ENCODE data around the gene GRK7.
A peak's percentile ranks its signal among the peaks of the same experiment; 100 is the strongest.
"Not testable (repeated sequence)": the region's sequence is repeated elsewhere in the genome, so short reads cannot be mapped to it uniquely, and the experiment has no call there.

Gene GRK7

GRCh38 chr3:141796081-141796888 lies 33.1 kb downstream of the GRK7 start:
- DNase-seq = peak; percentile 75 to 87

DNA sequence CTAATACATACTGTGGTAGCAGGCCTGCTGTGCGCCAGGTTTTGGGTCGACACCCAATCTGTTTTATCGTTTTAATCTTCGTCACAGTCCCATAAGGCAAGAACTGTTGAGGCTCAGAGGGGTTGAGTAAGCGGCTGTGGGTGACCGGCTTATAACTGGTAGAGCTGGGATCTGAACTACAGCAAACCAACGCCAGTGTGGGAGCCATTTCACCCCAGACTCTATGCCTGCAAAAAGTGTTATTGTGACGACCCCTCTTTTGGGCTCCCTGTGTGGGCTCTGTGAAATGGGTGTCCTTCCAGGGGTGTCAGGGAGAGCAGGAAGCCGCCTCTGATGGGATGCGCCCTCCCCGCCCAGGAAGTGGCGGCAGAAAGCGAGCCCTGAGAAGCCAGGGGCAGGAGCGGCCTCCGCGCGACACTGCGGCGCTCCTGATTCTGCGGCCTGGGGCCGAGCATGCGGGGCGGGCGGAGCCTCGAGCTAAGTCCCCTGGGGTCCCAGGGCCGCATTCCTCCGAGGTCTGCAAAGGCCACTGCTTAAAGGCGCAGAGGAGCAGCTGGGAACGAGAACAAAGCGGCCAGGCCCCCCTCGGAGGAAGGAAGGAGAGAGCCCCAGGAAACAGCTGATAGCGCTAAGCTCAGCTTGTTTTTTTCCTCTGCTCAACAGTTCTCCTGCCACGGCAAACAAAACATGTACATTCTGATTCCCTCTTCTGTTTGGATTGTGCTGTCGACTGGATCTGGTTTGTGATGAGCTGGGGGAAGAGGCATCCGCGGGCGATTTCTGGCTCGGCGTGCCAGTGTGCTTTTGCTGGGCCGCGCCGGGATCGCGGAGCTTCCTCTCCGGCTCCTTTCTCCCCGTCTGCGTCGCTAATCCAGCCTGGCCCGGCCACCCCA lies 33.9 kb downstream of the GRK7 start:
- peak; percentile 83 to 87 for DNase-seq

GRCh38 chr3:141797819-141798447 lies 34.7 kb downstream of the GRK7 start:
- no peak for DNase-seq

DNA sequence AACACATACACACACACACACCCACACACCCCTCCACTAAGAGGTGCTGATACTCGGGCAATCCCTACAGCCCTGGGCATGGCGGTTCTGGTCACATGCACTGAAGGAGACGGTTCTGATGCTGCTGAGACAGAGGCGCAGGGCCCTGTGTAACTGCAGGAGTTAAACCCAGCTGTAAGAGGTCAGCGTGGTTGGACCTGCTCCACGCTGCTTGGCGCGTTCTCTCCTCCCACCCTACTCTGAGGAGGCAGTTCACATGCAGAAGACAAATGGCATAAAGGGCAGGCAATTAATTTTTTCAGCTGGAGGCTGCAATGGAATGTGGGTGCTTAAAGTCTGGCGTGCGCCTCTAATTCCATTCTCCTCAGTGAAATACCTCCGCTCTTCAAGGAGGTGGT lies 35.2 kb downstream of the GRK7 start:
- DNase-seq = no peak

DNA sequence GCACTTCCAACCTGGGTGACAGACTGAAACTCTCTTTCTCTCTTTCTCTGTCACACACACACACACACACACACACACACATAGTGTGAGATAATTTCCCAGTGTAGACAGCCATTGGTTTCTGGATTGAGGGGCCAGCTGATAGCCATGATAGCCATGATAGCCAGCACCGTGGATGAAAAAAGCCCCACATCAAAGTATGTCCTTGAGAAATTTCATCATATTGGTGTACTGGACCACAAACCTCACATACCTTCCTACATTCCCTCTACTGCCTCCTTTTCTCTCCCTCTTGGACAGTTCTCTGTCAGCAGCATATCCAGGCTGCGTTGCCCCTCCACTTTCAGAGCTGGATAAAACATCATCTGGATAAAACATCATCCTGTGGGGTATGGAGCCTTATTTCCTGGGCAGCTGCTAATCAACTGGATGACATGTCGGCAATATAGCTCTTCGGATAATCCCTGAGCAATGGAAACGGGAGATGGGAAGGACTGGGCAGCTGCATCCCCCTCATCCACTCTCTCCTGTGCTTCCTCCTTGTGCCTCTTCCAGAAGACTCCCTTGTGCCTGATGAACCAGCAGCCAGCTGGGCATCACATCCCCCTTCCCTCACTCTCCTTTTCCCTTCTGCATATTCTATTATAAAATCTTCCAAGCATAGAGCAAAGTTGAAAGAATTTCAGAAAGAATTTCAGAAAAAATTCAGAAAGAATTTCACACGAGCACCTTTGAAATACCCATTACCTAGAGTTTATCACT lies 39.3 kb downstream of the GRK7 start:
- DNase-seq = no peak

GRCh38 chr3:141803538-141803937 lies 40.3 kb downstream of the GRK7 start:
- DNase-seq = not testable (repeated sequence)

GRCh38 chr3:141804447-141804777 lies 41.2 kb downstream of the GRK7 start:
- DNase-seq = no peak

DNA sequence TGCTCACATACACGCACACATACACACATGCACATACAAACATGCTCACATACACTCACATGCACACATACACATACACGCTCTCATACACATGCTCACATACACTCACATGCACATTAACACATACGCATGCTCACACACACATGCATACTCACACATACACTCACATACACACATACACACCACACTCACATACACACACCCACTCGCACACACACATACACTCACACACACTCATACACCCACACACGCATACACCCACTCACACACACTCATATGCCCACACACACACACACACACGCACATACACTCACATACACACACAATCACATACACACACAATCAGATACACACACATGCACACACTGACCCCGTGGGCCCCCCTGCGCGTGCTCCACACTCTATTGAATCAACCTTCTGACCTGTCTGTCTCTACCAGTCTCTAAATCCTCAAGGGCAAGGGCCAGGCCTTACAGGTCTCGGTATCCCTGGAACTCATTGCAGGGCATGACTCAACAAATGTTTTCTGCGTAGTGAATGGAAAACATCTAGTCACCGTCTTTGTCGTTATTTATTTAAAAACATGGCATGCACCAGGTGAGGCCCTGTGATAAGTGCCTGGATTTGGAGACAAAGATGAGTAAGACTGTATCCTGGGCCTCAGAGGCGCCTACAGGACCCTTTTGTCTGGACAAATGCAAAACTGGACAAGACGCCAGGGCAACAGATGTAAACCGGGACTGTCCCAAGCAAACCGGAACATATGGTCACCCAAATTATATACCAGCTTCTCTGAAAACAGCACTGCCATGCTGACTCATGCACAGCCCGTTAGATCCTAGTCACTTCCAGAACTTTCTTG lies 41.8 kb downstream of the GRK7 start:
- DNase-seq = no peak

DNA sequence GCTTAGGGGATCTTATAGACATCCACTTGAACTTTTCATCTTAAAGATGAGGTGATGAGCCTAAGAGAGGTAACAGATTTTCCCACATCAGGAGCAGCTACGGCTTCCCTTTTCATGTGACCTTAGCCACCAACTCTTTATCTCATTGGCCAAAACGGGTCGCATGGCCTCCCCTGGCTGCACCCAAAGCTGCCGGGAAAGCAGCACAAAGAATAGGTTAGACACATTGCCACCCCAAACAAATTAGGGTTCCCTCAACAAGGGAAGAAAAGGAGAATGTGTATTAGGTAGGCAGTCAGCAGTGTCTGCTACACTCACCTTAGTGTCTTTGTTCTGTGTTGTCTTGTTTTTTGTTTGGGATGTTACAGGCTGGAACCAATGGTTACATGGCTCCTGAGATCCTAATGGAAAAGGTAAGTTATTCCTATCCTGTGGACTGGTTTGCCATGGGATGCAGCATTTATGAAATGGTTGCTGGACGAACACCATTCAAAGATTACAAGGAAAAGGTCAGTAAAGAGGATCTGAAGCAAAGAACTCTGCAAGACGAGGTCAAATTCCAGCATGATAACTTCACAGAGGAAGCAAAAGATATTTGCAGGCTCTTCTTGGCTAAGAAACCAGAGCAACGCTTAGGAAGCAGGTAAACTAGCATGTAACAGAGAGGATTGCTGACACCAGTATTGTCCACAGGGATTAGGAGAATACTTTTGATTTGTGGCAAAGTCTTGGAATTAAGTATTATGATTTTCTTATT lies 44.2 kb downstream of the GRK7 start:
- DNase-seq = no peak

DNA sequence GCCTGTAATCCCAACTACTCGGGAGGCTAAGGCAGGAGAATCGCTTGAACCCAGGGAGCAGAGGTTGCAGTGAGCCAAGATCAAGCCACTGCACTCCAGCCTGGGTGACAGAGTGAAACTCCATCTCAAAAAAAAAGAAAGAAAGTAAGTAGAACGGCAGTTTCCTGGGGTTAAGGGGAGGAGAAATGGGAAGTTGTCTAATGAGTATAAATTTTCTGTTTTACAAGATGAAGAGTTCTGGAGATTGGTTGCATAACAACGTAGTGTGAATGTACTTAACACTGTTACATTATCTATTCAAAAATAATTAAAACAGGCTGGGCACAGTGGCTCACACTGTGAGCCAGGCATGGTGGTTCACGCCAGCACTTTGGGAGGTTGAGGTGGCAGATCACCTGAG lies 45.4 kb downstream of the GRK7 start:
- DNase-seq = peak; percentile 32 to 37

GRCh38 chr3:141810161-141810560 lies 47.0 kb downstream of the GRK7 start:
- DNase-seq = no peak

DNA sequence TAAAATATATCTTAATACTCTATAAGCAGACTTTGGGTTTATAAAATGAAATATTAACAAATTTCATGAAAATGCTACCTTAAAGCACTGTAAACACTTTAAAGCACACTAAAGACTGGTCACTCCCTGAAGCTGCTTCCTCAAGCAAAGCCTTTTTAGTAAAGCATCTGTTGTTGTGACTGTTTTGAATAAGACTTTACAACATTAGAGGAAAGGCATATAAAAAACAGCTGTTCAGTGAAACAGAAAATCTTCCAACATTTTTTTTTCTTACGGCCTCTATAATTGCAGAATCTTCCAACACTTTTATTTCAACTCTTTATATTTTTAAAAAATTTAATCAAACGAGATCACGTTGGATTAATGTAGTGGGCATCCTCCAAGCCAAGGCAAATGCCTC lies 48.1 kb downstream of the GRK7 start:
- DNase-seq = no peak

GRCh38 chr3:141812084-141812483 lies 48.9 kb downstream of the GRK7 start:
- no peak for DNase-seq

DNA sequence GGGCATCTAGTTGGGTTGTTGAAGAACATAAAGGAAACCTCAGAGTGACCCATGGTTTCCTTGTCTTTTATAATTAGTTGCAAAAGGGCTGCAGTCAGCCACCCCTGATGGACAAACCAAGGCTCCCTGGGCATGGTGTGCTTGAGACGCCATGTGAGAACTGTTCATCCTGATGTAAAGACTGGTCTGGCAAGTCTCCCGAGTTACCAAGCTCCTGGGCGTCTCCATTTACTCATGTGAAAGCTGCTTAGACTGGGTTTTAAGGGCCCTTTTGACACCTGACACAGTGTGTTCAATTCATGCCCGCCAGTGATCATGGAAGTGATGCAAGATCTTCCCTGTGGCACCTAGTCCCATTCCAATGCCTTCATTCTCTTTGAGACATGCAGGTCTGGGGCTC lies 49.4 kb downstream of the GRK7 start:
- DNase-seq = no peak
